CD14-positive monocyte (primary cell): ENCODE data around the gene ACE. TPM values are rescaled to one million over a fixed set of nuclear protein-coding genes. Genes with fewer than 3 reads are reported as not detected.
A peak's percentile ranks its signal among the peaks of the same experiment; 100 is the strongest.

Experiments used
- DNase-seq, 3 donors: peaks; one replicate each; pipeline ENCODE4 v3.0.0-alpha.2; 2011 to 2022
- H2AFZ ChIP-seq: 2 replicates; pipeline ENCODE4 v1.6.0; 2012; ENCODE audit warnings: mild to moderate bottlenecking, low read depth, low read length, inconsistent platforms; ENCODE audit not compliant: insufficient read depth, poor library complexity, severe bottlenecking
- H3K27ac ChIP-seq, 2 donors: 1 replicate in 1 of 2; 2 replicates in 1 of 2; pipeline ENCODE4 v1.5.1; 2012 to 2013; ENCODE audit warnings: low read length in 2 of 2, control low read depth in 1 of 2, inconsistent platforms in 1 of 2, low read depth in 1 of 2, mild to moderate bottlenecking in 1 of 2
- H3K27me3 ChIP-seq, 2 donors: one replicate each; pipeline versions ENCODE4 v1.6.0 to v1.6.1; 2011 to 2013; ENCODE audit warnings: low read length in 2 of 2; ENCODE audit not compliant: control insufficient read depth in 2 of 2, insufficient read depth in 2 of 2
- H3K36me3 ChIP-seq, 2 donors: replicated peaks in 1 of 2; 1 replicate in 1 of 2; 2 replicates in 1 of 2; pipeline versions ENCODE4 v1.5.1 to v1.6.1; 2012 to 2013; ENCODE audit warnings: low read length in 2 of 2, control low read depth in 1 of 2, inconsistent platforms in 1 of 2, mild to moderate bottlenecking in 1 of 2; ENCODE audit not compliant: insufficient read depth in 2 of 2, control insufficient read depth in 1 of 2
- H3K4me1 ChIP-seq, 2 donors: 1 replicate in 1 of 2; 2 replicates in 1 of 2; pipeline versions ENCODE4 v1.5.1 to v1.6.1; 2012 to 2013; ENCODE audit warnings: low read length in 2 of 2, control low read depth in 1 of 2, inconsistent platforms in 1 of 2, mild to moderate bottlenecking in 1 of 2, moderate library complexity in 1 of 2; ENCODE audit not compliant: insufficient read depth in 2 of 2, control insufficient read depth in 1 of 2
- H3K4me2 ChIP-seq: replicated peaks from 2 replicates; pipeline ENCODE3; 2012; ENCODE audit warnings: low read length, moderate library complexity, mild to moderate bottlenecking; ENCODE audit not compliant: poor library complexity, severe bottlenecking; ENCODE audit errors: extremely low read depth
- H3K4me3 ChIP-seq, 3 experiments: fragments of 200-600 bp in 1 of 3; sonication (generic) in 1 of 3; replicated peaks in 1 of 3; 1 replicate in 2 of 3; 2 replicates in 1 of 3; pipeline ENCODE4 v1.5.1; 2011 to 2013; ENCODE audit warnings: low read length in 3 of 3, mild to moderate bottlenecking in 3 of 3, control low read depth in 2 of 3, low read depth in 2 of 3, inconsistent platforms in 1 of 3, moderate library complexity in 1 of 3
- H3K79me2 ChIP-seq: 2 replicates; pipeline ENCODE4 v1.6.0; 2012; ENCODE audit warnings: mild to moderate bottlenecking, control low read depth, inconsistent platforms, low read length, moderate library complexity; ENCODE audit not compliant: insufficient read depth
- H3K9ac ChIP-seq: 2 replicates; pipeline ENCODE4 v1.6.0; 2017; ENCODE audit warnings: low read length, mild to moderate bottlenecking; ENCODE audit not compliant: insufficient read depth, poor library complexity, severe bottlenecking
- H3K9me3 ChIP-seq, 2 donors: replicated peaks in 1 of 2; 1 replicate in 1 of 2; 2 replicates in 1 of 2; pipeline versions ENCODE4 v1.5.1 to v1.6.1; 2012 to 2013; ENCODE audit warnings: low read length in 2 of 2, control low read depth in 1 of 2; ENCODE audit not compliant: control insufficient read depth in 1 of 2, insufficient read depth in 1 of 2
- H4K20me1 ChIP-seq: 2 replicates; pipeline ENCODE4 v1.6.0; 2012; ENCODE audit warnings: mild to moderate bottlenecking, low read length, control low read depth, moderate library complexity; ENCODE audit not compliant: insufficient read depth
- H3K27ac Mint-ChIP-seq, 7 donors: one replicate each; pipeline ENCODE4 v1.8.0; 2020; ENCODE audit warnings: mild to moderate bottlenecking in 7 of 7, mixed read lengths in 7 of 7, moderate library complexity in 6 of 7, inconsistent platforms in 2 of 7
- H3K27me3 Mint-ChIP-seq, 3 donors: one replicate each; pipeline ENCODE4 v1.8.0; 2021 to 2022; ENCODE audit warnings: low read depth in 3 of 3, mild to moderate bottlenecking in 3 of 3, mixed read lengths in 3 of 3, moderate library complexity in 3 of 3, inconsistent platforms in 1 of 3
- H3K36me3 Mint-ChIP-seq, 2 donors: one replicate each; pipeline ENCODE4 v1.8.0; 2020; ENCODE audit warnings: mixed read lengths in 2 of 2, inconsistent platforms in 1 of 2, mild to moderate bottlenecking in 1 of 2
- H3K4me1 Mint-ChIP-seq: one replicate; pipeline ENCODE4 v1.8.0; 2020; ENCODE audit warnings: mild to moderate bottlenecking, mixed read lengths
- H3K4me3 Mint-ChIP-seq, 2 donors: one replicate each; pipeline ENCODE4 v1.8.0; 2020; ENCODE audit warnings: mild to moderate bottlenecking in 2 of 2, mixed read lengths in 2 of 2, moderate library complexity in 1 of 2
- H3K9me3 Mint-ChIP-seq, 7 donors: one replicate each; pipeline ENCODE4 v1.8.0; 2020 to 2022; ENCODE audit warnings: mixed read lengths in 7 of 7, mild to moderate bottlenecking in 6 of 7, moderate library complexity in 6 of 7, inconsistent platforms in 2 of 7
- CTCF ChIP-seq: fragments of 200-600 bp; IDR thresholded peaks from one replicate; pipeline ENCODE4 v1.8.0; 2022; ENCODE audit warnings: antibody characterized with exemption, mild to moderate bottlenecking
- WGBS: methylation state at CpG from one replicate; pipeline ENCODE4 v1.1.5; 2013; ENCODE audit warnings: missing lambda C conversion rate; ENCODE audit not compliant: insufficient coverage; 5-methylcytosine and 5-hydroxymethylcytosine counted together
- intact Hi-C, 2 donors: fragments of 100-400 bp; cut with micrococcal nuclease; formaldehyde crosslinking; loops; one replicate each; pipeline versions ENCODE4 v1.15.0 to v1.15.1; 2023
- polyA plus RNA-seq, 3 donors: library from polyadenylated mRNA; depleted of rRNA in 1 of 3; unstranded in 2 of 3; stranded (reverse) in 1 of 3; fragments of 300-500 nt in 2 of 3; fragments of >200 nt in 1 of 3; fragmentation: Illumina TruSeq in 2 of 3; gene quantifications; 1 replicate in 2 of 3; 2 replicates in 1 of 3; pipeline ENCODE4 v1.2.3, GENCODE V29; 2012 to 2021

ACE gene
- polyA plus RNA-seq, 3 donors: 0.55 TPM; not detected in 2

DNA sequence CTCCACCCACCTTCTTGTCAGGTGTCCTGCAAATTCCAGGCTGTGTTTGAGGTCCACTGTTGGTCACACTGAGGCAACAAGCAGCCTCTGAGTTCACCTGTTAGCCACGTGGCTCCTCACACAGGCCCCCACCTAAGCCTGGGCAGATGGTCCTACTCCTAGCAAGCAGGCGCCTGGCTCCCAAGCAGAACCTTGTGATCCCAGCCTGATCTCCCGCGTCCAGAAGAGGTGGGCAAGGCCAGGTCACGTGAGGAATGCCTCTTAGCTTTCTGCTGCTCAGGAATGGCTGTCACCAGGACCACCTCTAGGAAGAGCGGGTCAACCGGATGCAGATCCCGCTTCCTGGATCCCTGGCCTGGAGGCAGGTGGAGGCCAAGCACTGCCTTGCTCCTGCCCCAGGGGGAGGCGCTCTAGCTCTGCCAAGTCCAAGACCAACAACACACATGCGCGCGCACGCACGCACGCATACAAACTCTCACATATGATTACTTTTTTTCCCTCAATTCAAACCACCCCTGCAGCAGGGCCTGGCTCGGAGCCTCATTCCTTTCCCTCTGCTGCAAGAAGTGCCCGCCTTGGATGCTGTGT is 40.2 kb upstream of the ACE start:
- intact Hi-C loops: loop anchor here in 1 of 2 donors (5.0 kb wide), 1 partner anchor 181 kb away; no protein-coding TSS in a partner anchor
- 97% methylated on average over 9 of the region's 17 CpGs for WGBS
- no peak overlapping the region for H3K4me2 ChIP-seq

More for the DNA sequence above, 40.2 kb upstream of the ACE start:
- Histone ChIP-seq H3K4me1 (peaks cover 51 to 61% of the 10 kb centered on the region in 2 donors), H3K36me3 (no peaks in the 10 kb centered on the region), H3K27ac (no peak overlapping the region), H4K20me1 (no peaks in the 10 kb centered on the region), H2AFZ (no peak overlapping the region), H3K9me3 (no peaks in the 10 kb centered on the region), H3K79me2 (no peaks in the 10 kb centered on the region), H3K27me3 (no peaks in the 10 kb centered on the region), H3K9ac (no peak overlapping the region), H3K4me3 (no peak overlapping the region)
- no peak for DNase-seq
- Mint-ChIP-seq H3K9me3 (peaks cover 0 to 3% (median 0%) of the 10 kb centered on the region in 7 donors), H3K27me3 (peaks cover 0 to 11% (median 6%) of the 10 kb centered on the region in 3 donors), H3K36me3 (peaks cover 0 to 4% of the 10 kb centered on the region in 2 donors), H3K4me1 (peaks cover 52% of the 10 kb centered on the region), H3K27ac (peak overlapping the region in 2 of 7 donors; percentile 18 to 23), H3K4me3 (no peak overlapping the region)
- no peak for TF ChIP-seq CTCF
